NB4 (cell line): ENCODE results near the gene OSBPL1A.

Experiments used
- DNase-seq: peaks from one replicate; pipeline ENCODE4 v3.0.0; 2010; ENCODE audit warnings: low read depth
- H3K4me3 ChIP-seq: one replicate; pipeline ENCODE4 v1.5.1; 2011; ENCODE audit warnings: mild to moderate bottlenecking, low read depth, low read length, moderate library complexity
- CTCF ChIP-seq: IDR thresholded peaks from one replicate; pipeline ENCODE4 v1.5.1; 2012; ENCODE audit warnings: low read depth, low read length
- MYC ChIP-seq: IDR thresholded peaks from 2 replicates; pipeline ENCODE4 v1.6.1; 2011; ENCODE audit warnings: low read depth, low read length
- POLR2A ChIP-seq: IDR thresholded peaks from 2 replicates; pipeline ENCODE4 v1.6.1; 2011; ENCODE audit warnings: mild to moderate bottlenecking; ENCODE audit not compliant: insufficient read length; ENCODE audit errors: extremely low read depth
- TF ChIP-seq, protein P1 (sequence below): IDR thresholded peaks from 2 replicates; pipeline ENCODE4 v1.6.1; 2011; ENCODE audit warnings: low read depth, low read length

The OSBPL1A gene

GRCh38 chr18:24204904-24205303 is 192.7 kb downstream of the OSBPL1A start:
- H3K4me3 ChIP-seq, result no peak overlapping the region
- TF ChIP-seq CTCF, result no peak
- TF ChIP-seq MYC, result no peak
- no peak for TF ChIP-seq POLR2A
- TF ChIP-seq, protein P1, sequence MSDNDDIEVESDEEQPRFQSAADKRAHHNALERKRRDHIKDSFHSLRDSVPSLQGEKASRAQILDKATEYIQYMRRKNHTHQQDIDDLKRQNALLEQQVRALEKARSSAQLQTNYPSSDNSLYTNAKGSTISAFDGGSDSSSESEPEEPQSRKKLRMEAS, result no peak
- no peak for DNase-seq

DNA sequence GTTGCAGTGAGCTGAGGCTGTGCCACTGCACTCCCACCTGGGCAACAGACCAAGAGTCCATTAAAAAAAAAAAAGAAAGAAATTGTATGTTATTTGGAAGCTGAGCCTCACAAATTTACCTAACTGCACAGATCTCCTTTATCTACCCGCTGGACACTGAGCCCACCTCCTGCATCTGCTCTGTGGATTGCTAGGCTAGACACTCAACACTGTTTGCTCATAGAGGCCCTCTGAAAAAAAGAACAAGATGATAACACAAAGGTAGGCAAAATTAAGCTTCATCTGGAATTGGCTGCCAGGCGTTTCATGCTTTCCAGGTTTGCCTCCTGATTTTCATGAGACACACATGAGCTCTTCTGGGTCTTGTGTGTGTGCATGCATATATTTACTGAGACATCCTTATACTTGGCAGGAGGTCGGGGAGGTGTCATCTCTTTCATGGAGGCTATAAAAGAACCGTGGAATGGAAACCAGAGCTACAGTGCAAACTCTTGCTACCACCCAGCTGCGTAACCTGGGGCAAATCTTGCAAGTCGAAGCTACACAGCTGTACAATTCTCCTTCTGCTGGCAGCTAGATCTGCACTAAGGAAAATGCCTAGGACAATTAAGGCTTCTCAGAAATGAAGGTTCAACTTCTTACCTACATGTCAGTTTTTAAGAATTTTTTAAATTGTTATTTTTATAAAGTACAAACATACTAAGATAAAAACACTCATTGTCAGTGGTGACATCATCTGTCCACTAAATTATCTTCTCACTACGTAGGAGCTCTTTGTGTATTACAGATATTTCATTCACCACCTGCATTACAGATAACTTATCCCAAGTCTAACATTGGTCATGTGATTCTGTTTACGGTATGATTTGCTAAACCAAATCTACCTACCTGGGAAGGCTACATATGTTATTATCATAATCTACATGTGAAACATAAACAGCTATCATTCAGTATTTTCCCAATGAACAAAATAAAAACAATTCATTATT is 195.6 kb downstream of the OSBPL1A start:
- TF ChIP-seq, protein P1, result no peak
- TF ChIP-seq CTCF, result no peak
- TF ChIP-seq MYC, result no peak
- TF ChIP-seq POLR2A, result no peak
- no peak overlapping the region for H3K4me3 ChIP-seq
- no peak for DNase-seq

- H3K4me3 ChIP-seq, result no peak overlapping the region
- DNase-seq, result no peak
- no peak for TF ChIP-seq MYC
These were observed 196.9 kb downstream of the OSBPL1A start for GRCh38 chr18:24200494-24201290.

DNA sequence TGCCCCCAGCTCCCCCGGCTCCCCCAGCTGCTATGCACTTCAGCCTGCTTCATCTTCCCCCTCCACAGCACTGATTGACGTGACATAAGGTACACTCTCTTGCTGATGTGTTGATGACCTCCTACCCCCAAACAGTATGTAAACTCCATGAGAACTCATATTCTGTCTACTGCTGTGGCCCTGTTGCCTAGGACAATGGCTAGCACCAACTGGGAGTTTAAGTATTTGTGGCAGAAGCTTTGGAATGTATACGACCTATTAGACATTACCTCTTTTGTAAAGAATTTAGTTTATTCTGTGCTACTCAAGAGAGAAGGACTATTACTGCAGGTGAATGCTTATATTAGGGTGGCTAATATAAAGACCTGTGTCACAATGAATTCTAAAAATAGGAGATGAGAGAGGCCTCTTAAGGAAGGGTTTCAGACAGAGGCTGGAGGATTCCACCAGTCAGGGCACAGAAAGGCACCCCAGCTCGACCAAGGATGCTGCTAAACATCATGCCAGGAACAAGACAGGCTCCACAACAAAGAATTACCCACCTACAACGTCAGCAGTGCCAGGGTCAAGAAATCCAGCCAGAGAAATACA is 198.2 kb downstream of the OSBPL1A start:
- DNase-seq, result no peak
- H3K4me3 ChIP-seq, result no peak overlapping the region
- no peak for TF ChIP-seq CTCF

- DNase-seq, result peak; percentile 8
- TF ChIP-seq MYC, result no peak
- no peak for TF ChIP-seq CTCF
- no peak for TF ChIP-seq POLR2A
- TF ChIP-seq, protein P1, result no peak
These were observed 199.2 kb downstream of the OSBPL1A start for GRCh38 chr18:24198461-24198860.

GRCh38 chr18:24197412-24197811 is 200.2 kb downstream of the OSBPL1A start:
- TF ChIP-seq, protein P1, result no peak
- TF ChIP-seq CTCF, result no peak
- TF ChIP-seq MYC, result no peak
- TF ChIP-seq POLR2A, result no peak
- no peak overlapping the region for H3K4me3 ChIP-seq
- DNase-seq, result no peak

More at GRCh38 chr18:24198461-24198860, 199.2 kb downstream of the OSBPL1A start:
- no peak overlapping the region for H3K4me3 ChIP-seq
